ENCODE measurements around the gene TPGS2. TPM values are rescaled to one million over a fixed set of nuclear protein-coding genes. Genes with fewer than 3 reads are reported as not detected.

Gene TPGS2
- total and polyA plus RNA-seq, 8 donors = 36.7 to 230 (median 58.0) TPM

- intact Hi-C loops (cut with DNase I; ENCODE audit: low total_unique reads) = no loop called here
- no peaks in the 10 kb centered on the region for H3K9me3 ChIP-seq
- TF ChIP-seq POLR2A (IDR thresholded peaks at IDR 0.05) (no peak), POLR2AphosphoS5 (IDR thresholded peaks at IDR 0.05) (no peak), EP300 (IDR thresholded peaks at IDR 0.05) (no peak)
- TF ChIP-seq, protein P1, sequence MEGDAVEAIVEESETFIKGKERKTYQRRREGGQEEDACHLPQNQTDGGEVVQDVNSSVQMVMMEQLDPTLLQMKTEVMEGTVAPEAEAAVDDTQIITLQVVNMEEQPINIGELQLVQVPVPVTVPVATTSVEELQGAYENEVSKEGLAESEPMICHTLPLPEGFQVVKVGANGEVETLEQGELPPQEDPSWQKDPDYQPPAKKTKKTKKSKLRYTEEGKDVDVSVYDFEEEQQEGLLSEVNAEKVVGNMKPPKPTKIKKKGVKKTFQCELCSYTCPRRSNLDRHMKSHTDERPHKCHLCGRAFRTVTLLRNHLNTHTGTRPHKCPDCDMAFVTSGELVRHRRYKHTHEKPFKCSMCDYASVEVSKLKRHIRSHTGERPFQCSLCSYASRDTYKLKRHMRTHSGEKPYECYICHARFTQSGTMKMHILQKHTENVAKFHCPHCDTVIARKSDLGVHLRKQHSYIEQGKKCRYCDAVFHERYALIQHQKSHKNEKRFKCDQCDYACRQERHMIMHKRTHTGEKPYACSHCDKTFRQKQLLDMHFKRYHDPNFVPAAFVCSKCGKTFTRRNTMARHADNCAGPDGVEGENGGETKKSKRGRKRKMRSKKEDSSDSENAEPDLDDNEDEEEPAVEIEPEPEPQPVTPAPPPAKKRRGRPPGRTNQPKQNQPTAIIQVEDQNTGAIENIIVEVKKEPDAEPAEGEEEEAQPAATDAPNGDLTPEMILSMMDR (IDR thresholded peaks at IDR 0.05) = no peak
These were observed 16.8 kb downstream of the TPGS2 start for GRCh38 chr18:36811955-36812354.

GRCh38 chr18:36811430-36811829 is 17.4 kb downstream of the TPGS2 start:
- intact Hi-C loops (cut with DNase I; ENCODE audit: low total_unique reads) = no loop called here
- Histone ChIP-seq H3K9me3 (no peaks in the 10 kb centered on the region), H3K27ac (peak overlapping the region in 2 of 5 donors; percentile 9 to 20), H3K27me3 (no peaks in the 10 kb centered on the region), H3K4me1 (peaks cover 3 to 14% (median 8%) of the 10 kb centered on the region in 4 donors), H3K36me3 (peaks cover 9 to 47% (median 30%) of the 10 kb centered on the region in 4 donors), H3K4me3 (no peak overlapping the region)
- peak in 1 of 2 donors; percentile 6 for DNase-seq
- WGBS, 5 donors = 75 to 82% (median 81%) methylated on average over 3 of the region's 3 CpGs
- TF ChIP-seq EP300 (IDR thresholded peaks at IDR 0.05) (no peak), POLR2AphosphoS5 (IDR thresholded peaks at IDR 0.05) (no peak), POLR2A (IDR thresholded peaks at IDR 0.05) (no peak)
- TF ChIP-seq, protein P1 (IDR thresholded peaks at IDR 0.05) = no peak

More at GRCh38 chr18:36811955-36812354, 16.8 kb downstream of the TPGS2 start:
- H3K4me1 ChIP-seq = peaks cover 3 to 14% (median 8%) of the 10 kb centered on the region in 4 donors
- peak overlapping the region in 2 of 5 donors; percentile 16 to 20 for H3K27ac ChIP-seq
- peaks cover 9 to 49% (median 31%) of the 10 kb centered on the region in 4 donors for H3K36me3 ChIP-seq
- H3K4me3 ChIP-seq = no peak overlapping the region
- H3K27me3 ChIP-seq = no peaks in the 10 kb centered on the region
- DNase-seq = no peak

DNA sequence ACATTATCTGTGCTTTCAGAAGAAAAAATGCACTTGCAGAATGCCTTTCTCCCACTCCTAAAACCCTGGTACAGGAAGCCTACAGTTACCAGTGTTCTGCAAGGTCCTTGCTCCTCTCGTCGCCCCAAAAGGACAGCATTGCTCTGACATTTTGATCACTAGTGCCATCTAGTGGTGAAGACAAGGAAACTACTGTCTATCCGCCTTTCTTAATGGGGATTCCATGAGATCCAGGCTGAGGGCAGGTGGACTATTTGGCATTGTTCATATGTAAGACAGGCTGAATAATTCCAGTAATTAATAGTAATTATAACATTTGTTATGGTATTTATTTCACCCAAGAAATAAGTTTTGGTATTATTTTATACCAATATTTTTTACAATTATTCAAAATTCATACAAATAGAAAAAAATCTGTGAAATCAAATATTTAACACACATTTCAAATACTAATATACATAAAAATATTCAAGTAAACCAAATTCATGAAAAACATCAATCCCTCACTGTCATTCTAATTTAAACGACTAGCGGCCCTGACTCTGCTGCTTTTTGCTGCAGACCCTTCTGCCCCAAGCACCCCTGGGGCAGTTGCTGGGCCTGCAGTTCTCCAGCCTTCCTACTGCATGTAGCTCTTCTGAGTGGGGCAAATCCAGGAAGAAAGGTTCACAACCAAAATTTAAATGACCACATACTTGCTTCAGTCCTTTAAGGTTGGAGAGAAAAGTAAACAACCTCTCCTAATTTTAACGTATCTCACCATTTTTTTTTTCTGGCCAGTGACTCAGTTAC is 19.0 kb downstream of the TPGS2 start:
- peaks cover 9 to 57% (median 39%) of the 10 kb centered on the region in 4 donors for H3K36me3 ChIP-seq
- DNase-seq = peak; percentile 28 to 84
- H3K27ac ChIP-seq = no peak overlapping the region
- TF ChIP-seq POLR2A (IDR thresholded peaks at IDR 0.05) (no peak), EP300 (IDR thresholded peaks at IDR 0.05) (no peak), POLR2AphosphoS5 (IDR thresholded peaks at IDR 0.05) (peak in 1 of 3 donors; percentile 46)
- TF ChIP-seq, protein P1 (IDR thresholded peaks at IDR 0.05) = peak in 5 of 7 experiments; percentile 38 to 80 (median 73)
- H3K27me3 ChIP-seq = no peaks in the 10 kb centered on the region
- WGBS, 5 donors = 42 to 47% (median 44%) methylated on average over 6 of the region's 6 CpGs
- no peaks in the 10 kb centered on the region for H3K9me3 ChIP-seq
- peaks cover under 1 to 14% (median 8%) of the 10 kb centered on the region in 4 donors for H3K4me1 ChIP-seq
- no peak overlapping the region for H3K4me3 ChIP-seq
- intact Hi-C loops (cut with DNase I; ENCODE audit: low total_unique reads) = no loop called here

- intact Hi-C loops (cut with DNase I; ENCODE audit: low total_unique reads) = no loop called here
- TF ChIP-seq POLR2AphosphoS5 (IDR thresholded peaks at IDR 0.05) (no peak), EP300 (IDR thresholded peaks at IDR 0.05) (no peak), POLR2A (IDR thresholded peaks at IDR 0.05) (no peak)
- TF ChIP-seq, protein P1 (IDR thresholded peaks at IDR 0.05) = no peak
- 79 to 99% (median 92%) methylated on average over 2 of the region's 2 CpGs for WGBS, 5 donors
These were observed 20.1 kb downstream of the TPGS2 start for GRCh38 chr18:36808681-36809080.

More at GRCh38 chr18:36808681-36809080, 20.1 kb downstream of the TPGS2 start:
- Histone ChIP-seq H3K4me3 (no peak overlapping the region), H3K27me3 (no peaks in the 10 kb centered on the region), H3K27ac (no peak overlapping the region), H3K36me3 (peaks cover 9 to 59% (median 48%) of the 10 kb centered on the region in 4 donors), H3K9me3 (no peaks in the 10 kb centered on the region), H3K4me1 (peaks cover 0 to 14% (median 8%) of the 10 kb centered on the region in 4 donors)
- DNase-seq = no peak

All from stomach (tissue), 9 donors.